Amniotic epithelial cell (primary cell): ENCODE measurements around the gene TNN.

Experiments
- DNase-seq: peaks from one replicate; pipeline ENCODE4 v3.0.0-alpha.2; 2010; ENCODE audit warnings: low read depth

The TNN gene

GRCh38 chr1:175174309-175175102 is 106.9 kb downstream of the TNN start:
- no peak for DNase-seq

GRCh38 chr1:175176246-175176645 is 108.6 kb downstream of the TNN start:
- DNase-seq, result no peak

GRCh38 chr1:175178056-175178455 is 110.4 kb downstream of the TNN start:
- no peak for DNase-seq

- no peak for DNase-seq
Measured at GRCh38 chr1:175178456-175178855, 110.8 kb downstream of the TNN start.

GRCh38 chr1:175179837-175180590 is 112.4 kb downstream of the TNN start:
- DNase-seq, result no peak

GRCh38 chr1:175182201-175182746 is 114.6 kb downstream of the TNN start:
- DNase-seq, result no peak

GRCh38 chr1:175183586-175183985 is 116.0 kb downstream of the TNN start:
- no peak for DNase-seq

GRCh38 chr1:175185903-175186302 is 118.3 kb downstream of the TNN start:
- DNase-seq, result no peak

GRCh38 chr1:175186433-175187160 is 119.0 kb downstream of the TNN start:
- DNase-seq, result no peak

GRCh38 chr1:175188936-175189335 is 121.3 kb downstream of the TNN start:
- DNase-seq, result no peak

GRCh38 chr1:175191659-175192058 is 124.0 kb downstream of the TNN start:
- no peak for DNase-seq

GRCh38 chr1:175192111-175192629 is 124.5 kb downstream of the TNN start:
- no peak for DNase-seq

- no peak for DNase-seq
Measured at GRCh38 chr1:175192630-175193526, 125.2 kb downstream of the TNN start, which contains the start of gene KIAA0040. TSS of gene KIAA0040 (minus strand) at chr1:175192776. CDS start at chr1:175161013, 31,763 bp downstream.

GRCh38 chr1:175193527-175193910 is 125.9 kb downstream of the TNN start:
- DNase-seq, result no peak

GRCh38 chr1:175195281-175195680 is 127.6 kb downstream of the TNN start:
- DNase-seq, result no peak

- DNase-seq, result no peak
Measured at GRCh38 chr1:175195798-175196197, 128.2 kb downstream of the TNN start.

- DNase-seq, result no peak
Measured at GRCh38 chr1:175197531-175197930, 129.9 kb downstream of the TNN start.
